ENCODE data around the gene SERPINB6. TPM values are rescaled to one million over a fixed set of nuclear protein-coding genes. Genes with fewer than 3 reads are reported as not detected.

SERPINB6 gene
- total and polyA plus RNA-seq, 9 of the 15 experiments (the other 6 are each of a cell fraction or from before 2014, with no cell fraction given) = 86.6 to 211 (median 143) TPM

GRCh38 chr6:2990248-2990931 lies 19.0 kb upstream of the SERPINB6 start (continued):
- TF ChIP-seq, protein P1, sequence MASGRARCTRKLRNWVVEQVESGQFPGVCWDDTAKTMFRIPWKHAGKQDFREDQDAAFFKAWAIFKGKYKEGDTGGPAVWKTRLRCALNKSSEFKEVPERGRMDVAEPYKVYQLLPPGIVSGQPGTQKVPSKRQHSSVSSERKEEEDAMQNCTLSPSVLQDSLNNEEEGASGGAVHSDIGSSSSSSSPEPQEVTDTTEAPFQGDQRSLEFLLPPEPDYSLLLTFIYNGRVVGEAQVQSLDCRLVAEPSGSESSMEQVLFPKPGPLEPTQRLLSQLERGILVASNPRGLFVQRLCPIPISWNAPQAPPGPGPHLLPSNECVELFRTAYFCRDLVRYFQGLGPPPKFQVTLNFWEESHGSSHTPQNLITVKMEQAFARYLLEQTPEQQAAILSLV (tag; IDR thresholded peaks at IDR 0.05) = 0 out of 2 replicates have a peak, but pooled peaks have one; percentile 16
- no peak for TF ChIP-seq ZNF140 (CRISPR knock-in tag; IDR thresholded peaks at IDR 0.05)
- no peak for TF ChIP-seq ZSCAN29 (IDR thresholded peaks at IDR 0.05)
- TF ChIP-seq NFRKB (IDR thresholded peaks at IDR 0.05; ENCODE audit: low read depth) = peak; percentile 86
- TF ChIP-seq CREB1 (IDR thresholded peaks at IDR 0.05) = 0 out of 2 replicates have a peak, but pooled peaks have one; percentile 7
- no peak for TF ChIP-seq CREB1 (CRISPR knock-in tag; IDR thresholded peaks at IDR 0.05)
- peak; percentile 94; the same call in 1 of the 2 replicates for TF ChIP-seq ZNF584 (CRISPR knock-in tag; IDR thresholded peaks at IDR 0.05; ENCODE audit: low read depth)
- peak; percentile 77; the same call in 1 of the 2 replicates for TF ChIP-seq ZNF668 (CRISPR knock-in tag; IDR thresholded peaks at IDR 0.05)
- TF ChIP-seq HNRNPK (IDR thresholded peaks at IDR 0.05; ENCODE audit: low read depth, low read length, poor library complexity, severe bottlenecking) = no peak
- TF ChIP-seq ETV1 (tag; conservative IDR thresholded peaks at IDR 0.05; ENCODE audit: low read depth) = peak; percentile 83
- peak; percentile 5; the same call in 1 of the 2 replicates for TF ChIP-seq BCOR (IDR thresholded peaks at IDR 0.05)
- TF ChIP-seq ZNF239 (CRISPR knock-in tag; IDR thresholded peaks at IDR 0.05) = peak; percentile 84
- no peak for TF ChIP-seq CBFB (CRISPR knock-in tag; IDR thresholded peaks at IDR 0.05)
- TF ChIP-seq HDAC8 (tag; IDR thresholded peaks at IDR 0.05) = peak; percentile 74
- TF ChIP-seq, protein P2, sequence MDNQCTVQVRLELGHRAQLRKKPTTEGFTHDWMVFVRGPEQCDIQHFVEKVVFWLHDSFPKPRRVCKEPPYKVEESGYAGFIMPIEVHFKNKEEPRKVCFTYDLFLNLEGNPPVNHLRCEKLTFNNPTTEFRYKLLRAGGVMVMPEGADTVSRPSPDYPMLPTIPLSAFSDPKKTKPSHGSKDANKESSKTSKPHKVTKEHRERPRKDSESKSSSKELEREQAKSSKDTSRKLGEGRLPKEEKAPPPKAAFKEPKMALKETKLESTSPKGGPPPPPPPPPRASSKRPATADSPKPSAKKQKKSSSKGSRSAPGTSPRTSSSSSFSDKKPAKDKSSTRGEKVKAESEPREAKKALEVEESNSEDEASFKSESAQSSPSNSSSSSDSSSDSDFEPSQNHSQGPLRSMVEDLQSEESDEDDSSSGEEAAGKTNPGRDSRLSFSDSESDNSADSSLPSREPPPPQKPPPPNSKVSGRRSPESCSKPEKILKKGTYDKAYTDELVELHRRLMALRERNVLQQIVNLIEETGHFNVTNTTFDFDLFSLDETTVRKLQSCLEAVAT (IDR thresholded peaks at IDR 0.05) = peak; percentile 27 to 50; a peak in 2 of 4 replicates
- TF ChIP-seq, protein P3, sequence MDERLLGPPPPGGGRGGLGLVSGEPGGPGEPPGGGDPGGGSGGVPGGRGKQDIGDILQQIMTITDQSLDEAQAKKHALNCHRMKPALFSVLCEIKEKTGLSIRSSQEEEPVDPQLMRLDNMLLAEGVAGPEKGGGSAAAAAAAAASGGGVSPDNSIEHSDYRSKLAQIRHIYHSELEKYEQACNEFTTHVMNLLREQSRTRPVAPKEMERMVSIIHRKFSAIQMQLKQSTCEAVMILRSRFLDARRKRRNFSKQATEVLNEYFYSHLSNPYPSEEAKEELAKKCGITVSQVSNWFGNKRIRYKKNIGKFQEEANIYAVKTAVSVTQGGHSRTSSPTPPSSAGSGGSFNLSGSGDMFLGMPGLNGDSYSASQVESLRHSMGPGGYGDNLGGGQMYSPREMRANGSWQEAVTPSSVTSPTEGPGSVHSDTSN (CRISPR knock-in tag; IDR thresholded peaks at IDR 0.05; ENCODE audit: low read depth) = no peak
- TF ChIP-seq, protein P3 (tag; conservative IDR thresholded peaks at IDR 0.05; ENCODE audit: low read depth) = peak; percentile 45; the same call in 1 of the 2 replicates
- peak; percentile 54 for TF ChIP-seq LEF1 (IDR thresholded peaks at IDR 0.05)
- TF ChIP-seq DEAF1 (CRISPR knock-in tag; IDR thresholded peaks at IDR 0.05) = 0 out of 2 replicates have a peak, but pooled peaks have one; percentile 22
- peak; percentile 92; the same call in 1 of the 2 replicates for TF ChIP-seq ZC3H4 (CRISPR knock-in tag; IDR thresholded peaks at IDR 0.05; ENCODE audit: borderline replicate concordance)
- peak; percentile 58 for TF ChIP-seq CCNT2 (IDR thresholded peaks at IDR 0.05; ENCODE audit: borderline replicate concordance, extremely low read depth, insufficient read length, low read depth, low read length)
- TF ChIP-seq NFIC (IDR thresholded peaks at IDR 0.05) = peak; percentile 80
- peak; percentile 62; the same call in 1 of the 2 replicates for TF ChIP-seq ILK (tag; IDR thresholded peaks at IDR 0.05; ENCODE audit: borderline replicate concordance, low read depth)

Data from K562 (cell line).